H9 (cell line): ENCODE measurements around the gene FBXO10. TPM values are rescaled to one million over a fixed set of nuclear protein-coding genes. Genes with fewer than 3 reads are reported as not detected.

ENCODE experiments used
- DNase-seq: peaks from one replicate; pipeline ENCODE4 v3.0.0-alpha.2; 2017
- H2AFZ ChIP-seq: one replicate; pipeline ENCODE4 v1.6.1; 2013; ENCODE audit warnings: mild to moderate bottlenecking, low read length, control low read depth, moderate library complexity
- H2AK5ac ChIP-seq: 2 replicates; pipeline ENCODE4 v1.6.1; 2013; ENCODE audit warnings: low read length, control low read depth, mixed read lengths; ENCODE audit not compliant: insufficient read length
- H2BK120ac ChIP-seq: one replicate; pipeline ENCODE4 v1.6.1; 2013; ENCODE audit warnings: low read depth, mild to moderate bottlenecking, low read length, control low read depth, inconsistent platforms; ENCODE audit not compliant: poor library complexity, severe bottlenecking
- H2BK12ac ChIP-seq: 2 replicates; pipeline ENCODE4 v1.6.1; 2013; ENCODE audit warnings: low read length, control low read depth, mixed read lengths, low read depth; ENCODE audit not compliant: insufficient read length
- H2BK15ac ChIP-seq: 2 replicates; pipeline ENCODE4 v1.6.1; 2013; ENCODE audit warnings: low read depth, low read length, control low read depth
- H2BK20ac ChIP-seq: one replicate; pipeline ENCODE4 v1.6.1; 2013; ENCODE audit warnings: low read depth, mild to moderate bottlenecking, low read length, control low read depth, inconsistent platforms; ENCODE audit not compliant: poor library complexity, severe bottlenecking
- H2BK5ac ChIP-seq: 2 replicates; pipeline ENCODE4 v1.6.1; 2013; ENCODE audit warnings: low read length, control low read depth, mixed read lengths; ENCODE audit not compliant: insufficient read length
- H3K14ac ChIP-seq: 2 replicates; pipeline ENCODE4 v1.6.1; 2013; ENCODE audit warnings: low read length, control low read depth; ENCODE audit not compliant: insufficient read depth
- H3K18ac ChIP-seq: 2 replicates; pipeline ENCODE4 v1.6.1; 2013; ENCODE audit warnings: low read depth, mild to moderate bottlenecking, mixed read lengths, low read length, control low read depth; ENCODE audit not compliant: insufficient read length
- H3K23ac ChIP-seq: 2 replicates; pipeline ENCODE4 v1.6.1; 2013; ENCODE audit warnings: low read length, control low read depth, mixed read lengths, low read depth; ENCODE audit not compliant: insufficient read length
- H3K23me2 ChIP-seq: 2 replicates; pipeline ENCODE4 v1.6.1; 2013; ENCODE audit warnings: low read depth, mild to moderate bottlenecking, mixed read lengths, low read length, control low read depth; ENCODE audit not compliant: insufficient read length, poor library complexity, severe bottlenecking
- H3K27ac ChIP-seq: 2 replicates; pipeline ENCODE4 v1.5.1; 2013; ENCODE audit warnings: low read length, control low read depth, mixed read lengths, low read depth; ENCODE audit not compliant: insufficient read length
- H3K27me3 ChIP-seq: 2 replicates; pipeline ENCODE4 v1.6.1; 2013; ENCODE audit warnings: low read length, control low read depth, inconsistent platforms; ENCODE audit not compliant: insufficient read depth
- H3K4ac ChIP-seq: 2 replicates; pipeline ENCODE4 v1.6.1; 2013; ENCODE audit warnings: low read depth, mild to moderate bottlenecking, control low read depth, inconsistent platforms, low read length, moderate library complexity
- H3K4me1 ChIP-seq: 2 replicates; pipeline ENCODE4 v1.6.1; 2013; ENCODE audit warnings: low read length, control low read depth, inconsistent platforms; ENCODE audit not compliant: insufficient read depth
- H3K4me2 ChIP-seq: 2 replicates; pipeline ENCODE4 v1.6.1; 2013; ENCODE audit warnings: low read length, control low read depth, mixed read lengths; ENCODE audit not compliant: insufficient read length, insufficient read depth
- H3K56ac ChIP-seq: 2 replicates; pipeline ENCODE4 v1.6.1; 2013; ENCODE audit warnings: low read depth, mild to moderate bottlenecking, mixed read lengths, low read length, control low read depth; ENCODE audit not compliant: insufficient read length
- H3K79me1 ChIP-seq: 2 replicates; pipeline ENCODE4 v1.6.1; 2013; ENCODE audit warnings: low read depth, mild to moderate bottlenecking, moderate library complexity, low read length, control low read depth, inconsistent platforms; ENCODE audit not compliant: insufficient read depth, poor library complexity, severe bottlenecking
- H3K79me2 ChIP-seq: 2 replicates; pipeline ENCODE4 v1.6.1; 2013; ENCODE audit warnings: low read length, control low read depth, inconsistent platforms; ENCODE audit not compliant: insufficient read depth
- H3K9ac ChIP-seq: 2 replicates; pipeline ENCODE4 v1.6.1; 2013; ENCODE audit warnings: low read length, control low read depth, mixed read lengths; ENCODE audit not compliant: insufficient read length; ENCODE audit errors: extremely low read depth
- H3K9me3 ChIP-seq: one replicate; pipeline ENCODE4 v1.6.1; 2013; ENCODE audit warnings: low read depth, low read length, inconsistent platforms; ENCODE audit not compliant: control insufficient read depth
- H3T11ph ChIP-seq: one replicate; pipeline ENCODE4 v1.6.1; 2013; ENCODE audit warnings: mild to moderate bottlenecking, low read length, control low read depth, inconsistent platforms
- H4K20me1 ChIP-seq: one replicate; pipeline ENCODE4 v1.6.1; 2013; ENCODE audit not compliant: control insufficient read depth, insufficient read length, insufficient read depth
- H4K5ac ChIP-seq: 2 replicates; pipeline ENCODE4 v1.6.1; 2013; ENCODE audit warnings: low read depth, mild to moderate bottlenecking, mixed read lengths, low read length, control low read depth; ENCODE audit not compliant: insufficient read length
- H4K8ac ChIP-seq: replicated peaks from 2 replicates; pipeline ENCODE4 v1.6.1; 2013; ENCODE audit warnings: low read length, control low read depth, mixed read lengths, low read depth; ENCODE audit not compliant: insufficient read length
- H4K91ac ChIP-seq: 2 replicates; pipeline ENCODE4 v1.6.1; 2013; ENCODE audit warnings: low read depth, mild to moderate bottlenecking, moderate library complexity, mixed read lengths, low read length, control low read depth; ENCODE audit not compliant: insufficient read length
- H3K27ac Mint-ChIP-seq, 3 experiments: 2 replicates in 2 of 3; 3 replicates in 1 of 3; pipeline ENCODE4 v1.8.0; 2020 to 2021; ENCODE audit warnings: mixed read lengths in 3 of 3, mild to moderate bottlenecking in 1 of 3, moderate library complexity in 1 of 3
- H3K27me3 Mint-ChIP-seq: 2 replicates; pipeline ENCODE4 v1.8.0; 2021; ENCODE audit warnings: low read depth, mild to moderate bottlenecking, moderate library complexity, mixed read lengths
- H3K36me3 Mint-ChIP-seq, 3 experiments: 2 replicates in 2 of 3; 3 replicates in 1 of 3; pipeline ENCODE4 v1.8.0; 2020 to 2021; ENCODE audit warnings: low read depth in 3 of 3, mixed read lengths in 3 of 3; ENCODE audit not compliant: insufficient read depth in 1 of 3
- H3K4me1 Mint-ChIP-seq, 2 experiments: 2 replicates each; pipeline ENCODE4 v1.8.0; 2020; ENCODE audit warnings: mixed read lengths in 2 of 2
- H3K4me3 Mint-ChIP-seq, 2 experiments: 2 replicates in 1 of 2; 3 replicates in 1 of 2; pipeline ENCODE4 v1.8.0; 2020 to 2021; ENCODE audit warnings: mild to moderate bottlenecking in 2 of 2, mixed read lengths in 2 of 2, moderate library complexity in 1 of 2
- H3K9me3 Mint-ChIP-seq, 2 experiments: 2 replicates in 1 of 2; 3 replicates in 1 of 2; pipeline ENCODE4 v1.8.0; 2020; ENCODE audit warnings: mild to moderate bottlenecking in 2 of 2, mixed read lengths in 2 of 2, moderate library complexity in 1 of 2
- CTCF ChIP-seq: fragments of 200-600 bp; sonication (generic); conservative IDR thresholded peaks from 3 replicates; pipeline ENCODE4 v1.8.0; 2021; ENCODE audit warnings: antibody characterized with exemption, mild to moderate bottlenecking
- WGBS: extraction: QIAGEN DNeasy Blood & Tissue Kit; methylation state at CpG from one replicate; pipeline ENCODE4 v1.1.7; 2013; ENCODE audit warnings: missing lambda C conversion rate, low lambda C conversion rate, mixed read lengths; ENCODE audit not compliant: insufficient read length; ENCODE audit errors: extremely low coverage; 5-methylcytosine and 5-hydroxymethylcytosine counted together
- total RNA-seq: library from RNA; stranded (reverse); gene quantifications from 2 replicates; pipeline ENCODE4 v1.2.1, GENCODE V29; 2021

FBXO10 gene
- total RNA-seq, 1 experiment from 2014 or later: 16.8 TPM

DNA sequence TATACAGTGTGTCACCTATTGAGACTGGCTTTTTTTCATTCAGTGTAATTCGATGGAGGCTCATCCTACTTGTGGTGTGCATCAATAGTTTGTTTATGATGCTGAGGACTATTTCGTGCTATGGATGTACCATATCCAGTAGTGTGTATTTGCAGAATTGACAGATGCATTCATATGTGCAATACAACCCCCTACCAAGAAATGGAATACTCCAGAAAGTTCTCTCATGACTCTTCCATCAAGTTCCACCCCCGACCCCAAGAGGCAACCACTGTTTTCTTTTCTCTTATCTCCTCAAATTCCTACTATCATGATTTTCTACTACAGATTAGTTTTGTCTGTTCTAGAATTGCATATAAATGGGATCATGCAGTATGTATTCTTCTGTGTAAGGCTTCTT is 21.9 kb downstream of the FBXO10 start:
- Histone ChIP-seq H3K9ac (no peak overlapping the region), H4K91ac (no peak overlapping the region), H3K56ac (no peak overlapping the region), H3K23me2 (no peaks in the 10 kb centered on the region), H3K4me1 (peaks cover 3% of the 10 kb centered on the region), H3K79me2 (no peaks in the 10 kb centered on the region), H4K20me1 (no peaks in the 10 kb centered on the region), H3K27me3 (no peaks in the 10 kb centered on the region), H3K9me3 (no peaks in the 10 kb centered on the region), H3T11ph (no peak overlapping the region), H3K23ac (no peak overlapping the region), H3K4ac (no peak overlapping the region), H2BK5ac (no peak overlapping the region), H2BK15ac (no peak overlapping the region), H4K8ac (no peak overlapping the region), H2BK12ac (no peak overlapping the region), H2BK120ac (no peak overlapping the region), H2BK20ac (no peak overlapping the region), H3K27ac (no peak overlapping the region), H2AK5ac (no peak overlapping the region), H3K14ac (no peak overlapping the region), H3K79me1 (no peaks in the 10 kb centered on the region), H3K18ac (no peak overlapping the region), H2AFZ (no peak overlapping the region), H3K4me2 (no peak overlapping the region), H4K5ac (no peak overlapping the region)
- WGBS: no CpG with 5 or more reads among the region's 3 CpGs
- Mint-ChIP-seq H3K4me3 (no peak overlapping the region), H3K9me3 (no peaks in the 10 kb centered on the region), H3K27me3 (no peaks in the 10 kb centered on the region), H3K27ac (no peak overlapping the region), H3K4me1 (peaks cover 13 to 23% of the 10 kb centered on the region in 2 experiments), H3K36me3 (peaks cover 0 to 4% (median 1%) of the 10 kb centered on the region in 3 experiments; a peak in 4 of 7 replicates)
- no peak for DNase-seq
- TF ChIP-seq CTCF: no peak
